ENCODE measurements around the gene DDAH1.

GRCh38 chr1:85319931-85320330 is 145.0 kb downstream of the DDAH1 start:
- TF ChIP-seq CTCF (IDR thresholded peaks at IDR 0.05) (no peak), POLR2A (IDR thresholded peaks at IDR 0.05) (no peak)
